Spleen (tissue), 7 donors: Measurements from ENCODE around the gene EXOSC2.

Experiments
- POLR2A ChIP-seq, 3 donors: fragments of 450-650 bp; IDR thresholded peaks; one replicate each; pipeline ENCODE4 v1.5.1; 2017; ENCODE audit warnings: antibody characterized with exemption in 3 of 3, mild to moderate bottlenecking in 1 of 3
- POLR2AphosphoS5 ChIP-seq, 3 donors: sonication (generic); formaldehyde crosslinking; IDR thresholded peaks; one replicate each; pipeline ENCODE4 v1.5.1; 2017; ENCODE audit warnings: antibody characterized with exemption in 3 of 3
- TF ChIP-seq, protein P1 (sequence below), 11 experiments: fragments of 200-600 bp in 7 of 11; fragments of 450-650 bp in 4 of 11; sonication (generic) in 4 of 11; IDR thresholded peaks in 8 of 11; conservative IDR thresholded peaks in 3 of 11; 1 replicate in 7 of 11; 2 replicates in 4 of 11; pipeline versions ENCODE4 v1.4.0 to v1.8.0; 2016 to 2021; ENCODE audit warnings: antibody characterized with exemption in 11 of 11, inconsistent platforms in 4 of 11, mild to moderate bottlenecking in 1 of 11
- donor health status: DM: no; HTN: no; CAD: no; lungs with moderate emphysema.
- donor health status: DM: no; HTN: no; CAD: no.
- donor health status: DM: no; HTN: no; CAD: no.

DNA sequence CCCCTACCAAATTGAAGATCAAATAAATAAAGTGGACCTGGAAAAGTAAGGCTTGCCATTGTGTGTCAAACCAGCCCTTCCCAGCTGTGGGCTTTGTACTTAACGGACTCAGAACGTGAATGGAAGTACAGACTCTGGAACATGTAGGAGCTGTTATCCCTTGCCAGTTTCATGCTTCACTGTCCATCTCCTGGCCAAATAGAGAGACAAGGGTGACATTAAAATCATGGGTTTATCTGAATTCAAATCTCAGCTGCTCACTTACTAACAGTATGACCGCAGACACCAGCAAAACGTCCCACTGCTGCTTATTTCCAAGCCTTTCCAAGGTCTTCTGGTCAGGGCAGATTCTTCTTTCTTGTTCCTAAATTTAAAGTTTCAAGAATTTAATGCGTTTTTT lies 52.2 kb downstream of the EXOSC2 start:
- TF ChIP-seq, protein P1, sequence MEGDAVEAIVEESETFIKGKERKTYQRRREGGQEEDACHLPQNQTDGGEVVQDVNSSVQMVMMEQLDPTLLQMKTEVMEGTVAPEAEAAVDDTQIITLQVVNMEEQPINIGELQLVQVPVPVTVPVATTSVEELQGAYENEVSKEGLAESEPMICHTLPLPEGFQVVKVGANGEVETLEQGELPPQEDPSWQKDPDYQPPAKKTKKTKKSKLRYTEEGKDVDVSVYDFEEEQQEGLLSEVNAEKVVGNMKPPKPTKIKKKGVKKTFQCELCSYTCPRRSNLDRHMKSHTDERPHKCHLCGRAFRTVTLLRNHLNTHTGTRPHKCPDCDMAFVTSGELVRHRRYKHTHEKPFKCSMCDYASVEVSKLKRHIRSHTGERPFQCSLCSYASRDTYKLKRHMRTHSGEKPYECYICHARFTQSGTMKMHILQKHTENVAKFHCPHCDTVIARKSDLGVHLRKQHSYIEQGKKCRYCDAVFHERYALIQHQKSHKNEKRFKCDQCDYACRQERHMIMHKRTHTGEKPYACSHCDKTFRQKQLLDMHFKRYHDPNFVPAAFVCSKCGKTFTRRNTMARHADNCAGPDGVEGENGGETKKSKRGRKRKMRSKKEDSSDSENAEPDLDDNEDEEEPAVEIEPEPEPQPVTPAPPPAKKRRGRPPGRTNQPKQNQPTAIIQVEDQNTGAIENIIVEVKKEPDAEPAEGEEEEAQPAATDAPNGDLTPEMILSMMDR (IDR thresholded peaks at IDR 0.05 in 8 of 11, conservative IDR thresholded peaks at IDR 0.05 in 3 of 11): no peak
- TF ChIP-seq POLR2A (IDR thresholded peaks at IDR 0.05) (no peak), POLR2AphosphoS5 (IDR thresholded peaks at IDR 0.05) (no peak)
